GM19025 (cell line): ENCODE results near the gene ANXA4.
A peak's percentile ranks its signal among the peaks of the same experiment; 100 is the strongest.
"Not testable (repeated sequence)": the region's sequence is repeated elsewhere in the genome, so short reads cannot be mapped to it uniquely, and the experiment has no call there.

Experiments used
- ATAC-seq: cut with Tn5 transposase; IDR thresholded peaks from one replicate; pipeline ENCODE4 v1.9.1; 2021; ENCODE audit warnings: mild to moderate bottlenecking, low read depth, moderate library complexity; ENCODE audit not compliant: unreplicated experiment

ANXA4 gene

DNA sequence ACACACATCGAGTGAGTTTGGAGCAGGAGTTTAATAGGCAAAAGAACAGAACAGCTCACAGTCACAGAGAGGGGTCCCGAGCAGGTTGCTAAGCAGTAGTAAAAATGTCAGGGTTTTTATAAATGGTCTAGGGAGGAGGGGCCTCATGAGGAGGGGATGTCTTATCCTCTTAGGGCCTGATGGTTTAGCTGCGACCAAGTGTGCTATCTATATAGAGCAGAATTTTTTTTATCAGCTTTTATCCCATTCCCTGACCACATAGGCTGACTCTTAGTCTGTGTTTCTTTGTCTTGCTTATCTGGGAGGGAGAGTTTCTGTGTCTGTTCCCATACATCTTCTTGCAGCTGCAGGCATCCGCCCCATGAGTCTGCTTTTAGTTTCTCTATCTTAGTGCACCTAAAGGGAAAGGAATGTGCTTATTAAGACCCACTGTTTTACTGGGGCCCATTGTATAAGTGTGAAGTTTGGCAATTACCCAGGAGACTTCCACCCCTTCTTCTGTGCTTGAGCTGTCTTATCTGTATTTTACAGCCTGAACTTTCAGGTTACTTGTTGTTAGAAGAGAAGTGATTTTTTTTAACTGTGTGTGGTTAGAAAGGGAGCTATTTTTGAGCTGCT, 57.1 kb downstream of the ANXA4 start:
- peak; percentile 44 for ATAC-seq

DNA sequence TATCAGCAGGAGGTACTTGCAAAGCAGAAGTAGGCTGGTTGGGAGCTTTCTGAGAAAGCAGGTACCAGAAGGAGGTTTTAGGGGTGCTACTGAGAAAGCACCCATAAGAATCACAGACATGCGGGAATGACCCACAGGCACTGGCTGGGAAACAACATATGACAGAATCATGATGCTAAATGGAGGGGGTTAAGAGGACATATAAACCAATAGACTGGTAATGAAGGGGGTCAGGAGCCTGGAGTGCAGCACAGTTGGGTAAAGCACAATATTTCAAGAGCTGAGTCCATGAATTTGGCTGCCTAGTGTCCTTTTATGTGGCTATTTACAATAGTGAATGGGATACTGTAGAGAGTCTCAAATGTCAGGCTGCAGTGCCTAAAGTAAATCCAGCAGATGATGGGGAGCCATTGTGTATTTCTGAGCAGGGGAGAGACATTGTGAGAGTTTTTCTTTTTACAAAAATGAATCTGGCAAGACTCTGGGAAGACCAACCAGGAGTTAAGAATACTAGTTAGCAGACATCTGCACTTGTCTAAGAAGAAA, 59.9 kb downstream of the ANXA4 start:
- ATAC-seq, result no peak

DNA sequence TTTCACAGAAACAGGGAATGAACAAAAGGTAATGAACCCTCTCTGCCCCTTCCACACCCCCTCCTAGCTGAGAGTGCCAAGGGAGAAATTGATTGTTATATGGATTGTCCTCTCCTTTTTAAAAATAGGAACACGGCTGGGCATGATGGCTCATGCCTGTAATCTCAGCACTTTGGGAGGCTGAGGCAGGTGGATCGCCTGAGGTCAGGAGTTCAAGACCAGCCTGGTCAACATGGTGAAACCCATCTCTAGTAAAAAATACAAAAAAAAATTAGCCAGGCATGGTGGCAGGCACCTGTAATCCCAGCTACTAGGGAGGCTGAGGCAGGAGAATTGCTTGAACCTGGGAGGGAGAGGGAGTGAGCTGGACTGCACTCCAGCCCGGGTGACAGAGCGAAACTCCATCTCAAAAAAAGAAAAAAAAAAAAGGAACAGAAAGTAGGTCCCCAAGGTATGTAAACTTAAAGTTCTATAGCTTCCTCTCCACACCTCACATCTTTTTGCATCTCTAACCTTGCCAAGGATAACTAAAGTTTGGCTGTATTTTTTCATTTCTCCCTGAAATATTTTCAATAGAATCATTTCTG, 60.9 kb downstream of the ANXA4 start:
- ATAC-seq, result peak; percentile 53

DNA sequence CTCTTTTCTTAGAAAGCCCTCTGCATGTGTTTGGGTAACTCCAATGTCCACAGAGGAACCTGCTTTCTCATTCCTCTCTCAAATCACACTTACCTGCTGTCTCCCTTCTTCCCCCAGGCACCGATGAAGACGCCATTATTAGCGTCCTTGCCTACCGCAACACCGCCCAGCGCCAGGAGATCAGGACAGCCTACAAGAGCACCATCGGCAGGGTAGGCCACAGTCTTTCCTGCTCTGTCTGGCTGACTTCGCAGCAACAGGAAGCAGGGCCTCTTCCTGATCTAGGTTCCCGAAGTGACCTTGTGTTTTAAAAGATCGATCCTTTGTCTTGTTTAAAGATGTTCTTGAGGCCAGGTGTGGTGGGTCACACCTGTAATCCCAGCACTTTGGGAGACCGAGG, 62.5 kb downstream of the ANXA4 start:
- no peak for ATAC-seq

DNA sequence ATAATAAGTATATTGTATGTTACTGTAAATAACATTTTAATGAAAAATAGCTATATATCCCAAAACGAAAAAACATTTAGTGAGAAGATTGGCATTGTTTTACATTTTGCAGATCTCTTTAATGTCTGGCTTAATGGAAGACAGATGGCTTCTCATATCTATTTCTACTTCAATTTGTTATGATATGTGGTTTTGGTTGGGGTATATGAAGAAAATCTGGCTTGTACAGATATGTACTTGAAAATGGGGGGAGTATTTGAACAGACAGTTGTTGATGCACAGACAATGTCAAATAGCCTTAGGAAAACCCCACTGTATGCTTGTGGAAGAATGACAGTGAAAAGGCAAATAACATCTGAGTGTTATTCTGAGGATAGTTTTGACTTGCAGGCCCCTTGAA, 64.0 kb downstream of the ANXA4 start:
- no peak for ATAC-seq

DNA sequence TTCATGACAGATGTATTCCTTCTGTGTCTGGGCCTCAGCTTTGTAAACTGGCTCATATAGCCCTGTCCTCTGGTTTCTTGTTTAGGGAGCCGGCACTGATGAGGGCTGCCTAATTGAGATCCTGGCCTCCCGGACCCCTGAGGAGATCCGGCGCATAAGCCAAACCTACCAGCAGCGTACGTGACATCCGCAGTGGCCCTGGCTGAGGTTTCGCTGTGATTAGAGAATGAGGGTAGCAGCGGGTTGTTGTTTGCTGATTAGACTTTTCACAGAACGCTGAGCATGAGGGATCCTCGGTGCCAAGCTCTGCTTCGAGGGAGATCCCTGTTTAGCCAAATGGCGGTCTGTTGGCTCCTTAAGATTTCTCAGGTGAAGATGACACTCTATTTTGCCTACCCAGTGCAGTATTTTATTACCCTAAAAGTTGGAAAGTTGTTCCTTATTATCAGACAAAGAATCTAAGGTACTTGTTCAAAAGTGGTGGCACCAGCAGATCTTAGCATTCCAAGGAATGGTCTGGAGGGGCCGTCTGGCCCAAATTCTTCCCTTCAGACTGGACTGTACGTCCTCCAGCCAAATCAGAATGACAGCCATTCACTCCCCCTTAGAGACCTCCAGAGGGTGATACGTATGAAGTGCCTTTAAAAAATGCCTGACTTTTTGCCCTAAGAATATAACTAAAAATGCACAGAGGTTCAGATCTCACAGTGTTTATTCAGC, 66.0 kb downstream of the ANXA4 start:
- no peak for ATAC-seq

DNA sequence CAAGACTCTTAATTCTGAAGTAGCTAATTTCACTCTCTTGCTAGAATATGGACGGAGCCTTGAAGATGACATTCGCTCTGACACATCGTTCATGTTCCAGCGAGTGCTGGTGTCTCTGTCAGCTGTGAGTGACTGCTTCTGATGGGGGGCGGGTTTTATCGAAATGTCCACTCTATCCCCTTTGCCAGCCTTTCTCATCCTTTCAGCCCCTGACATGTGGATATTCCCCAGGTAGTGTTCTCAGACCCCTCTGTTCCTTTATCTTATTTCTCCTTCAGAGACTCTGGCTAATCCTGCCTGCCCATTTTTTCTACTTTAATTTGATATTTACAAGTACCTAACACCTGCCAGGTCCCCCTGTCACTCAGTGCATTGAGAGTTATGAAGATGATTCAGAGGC, 68.6 kb downstream of the ANXA4 start:
- ATAC-seq, result no peak

DNA sequence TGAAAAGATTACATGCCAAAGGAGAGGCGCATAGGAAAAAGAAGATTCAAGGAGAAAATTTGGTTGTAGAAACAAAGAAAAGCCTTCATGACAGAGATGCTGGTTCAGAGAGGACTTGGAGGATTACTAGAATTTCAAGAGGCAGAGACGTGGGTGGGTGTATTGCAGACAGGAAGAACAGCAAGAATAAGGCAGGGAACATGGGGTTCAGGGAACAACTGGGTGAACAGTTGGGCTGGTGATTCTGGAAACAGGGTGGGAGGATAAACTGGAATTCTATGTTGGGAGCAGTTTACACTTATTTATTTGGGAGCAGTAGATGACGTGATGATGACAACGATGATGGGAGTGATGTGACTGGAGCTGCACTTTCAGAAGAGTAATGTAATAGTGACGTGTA, 69.1 kb downstream of the ANXA4 start:
- no peak for ATAC-seq

DNA sequence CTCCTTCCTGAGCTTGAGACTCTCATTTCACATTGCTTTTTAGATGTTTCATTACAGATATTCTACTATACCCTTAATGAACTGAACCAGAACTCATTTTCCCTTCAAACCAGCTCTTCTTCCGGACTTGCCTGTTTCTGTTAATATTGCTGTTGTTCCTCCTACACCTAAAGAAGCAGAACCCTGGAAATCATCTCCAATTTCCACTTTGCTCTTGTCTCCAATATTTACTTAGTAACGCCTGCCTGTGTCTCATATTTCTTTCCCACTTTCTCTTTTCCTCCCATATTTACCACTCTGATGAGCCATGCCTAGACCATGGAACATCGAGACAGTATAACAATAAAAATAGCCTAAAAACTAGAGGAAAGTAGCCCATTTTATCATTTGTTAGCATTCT, 69.7 kb downstream of the ANXA4 start:
- ATAC-seq, result no peak

DNA sequence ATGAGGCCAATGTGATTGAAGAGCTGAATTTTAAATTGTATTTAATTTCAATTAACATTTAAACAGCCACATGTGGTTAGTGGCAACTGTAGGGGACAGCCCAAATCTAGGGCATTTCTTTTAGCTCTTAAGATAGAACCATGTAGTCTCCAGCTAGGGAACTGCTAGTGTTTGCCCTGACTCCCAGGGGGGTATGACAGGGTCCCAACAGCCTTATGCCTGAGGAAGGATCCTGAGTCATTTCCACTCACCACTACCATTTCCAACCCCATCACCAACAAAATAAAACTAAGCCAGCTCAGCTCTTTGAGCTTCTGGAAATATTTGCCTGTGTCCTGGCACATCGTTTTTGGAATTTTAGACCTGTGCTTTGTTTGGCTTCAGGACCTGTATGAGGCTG, 73.8 kb downstream of the ANXA4 start:
- ATAC-seq, result no peak

DNA sequence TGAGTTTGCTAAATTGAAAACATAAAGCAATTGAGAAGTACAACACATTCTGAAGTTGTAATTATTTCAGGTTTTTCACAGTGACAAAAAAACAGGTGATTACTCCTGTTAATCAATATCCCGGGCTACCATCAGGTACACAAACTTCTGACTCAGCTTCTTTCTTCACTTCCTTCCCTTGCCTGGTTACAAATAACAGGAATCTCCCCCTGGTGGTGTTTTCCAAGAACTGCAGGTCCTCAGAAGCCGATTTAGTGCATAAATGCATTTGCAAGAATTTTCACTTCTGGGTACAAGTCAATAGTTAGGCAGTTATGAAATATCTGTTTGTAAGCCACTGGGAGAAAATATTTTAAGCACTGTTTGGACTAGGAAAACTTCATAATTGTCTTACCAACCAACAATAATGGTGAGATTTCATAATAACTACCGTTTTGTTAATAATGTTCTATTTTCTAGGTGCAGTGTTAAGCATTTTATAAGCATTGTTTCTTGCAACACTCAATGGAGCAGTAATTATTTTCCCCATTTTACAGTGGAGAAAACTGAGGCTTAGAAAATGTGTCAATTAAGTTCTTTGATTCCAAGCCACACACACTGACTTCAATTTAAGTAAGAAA, 75.1 kb downstream of the ANXA4 start:
- no peak for ATAC-seq

DNA sequence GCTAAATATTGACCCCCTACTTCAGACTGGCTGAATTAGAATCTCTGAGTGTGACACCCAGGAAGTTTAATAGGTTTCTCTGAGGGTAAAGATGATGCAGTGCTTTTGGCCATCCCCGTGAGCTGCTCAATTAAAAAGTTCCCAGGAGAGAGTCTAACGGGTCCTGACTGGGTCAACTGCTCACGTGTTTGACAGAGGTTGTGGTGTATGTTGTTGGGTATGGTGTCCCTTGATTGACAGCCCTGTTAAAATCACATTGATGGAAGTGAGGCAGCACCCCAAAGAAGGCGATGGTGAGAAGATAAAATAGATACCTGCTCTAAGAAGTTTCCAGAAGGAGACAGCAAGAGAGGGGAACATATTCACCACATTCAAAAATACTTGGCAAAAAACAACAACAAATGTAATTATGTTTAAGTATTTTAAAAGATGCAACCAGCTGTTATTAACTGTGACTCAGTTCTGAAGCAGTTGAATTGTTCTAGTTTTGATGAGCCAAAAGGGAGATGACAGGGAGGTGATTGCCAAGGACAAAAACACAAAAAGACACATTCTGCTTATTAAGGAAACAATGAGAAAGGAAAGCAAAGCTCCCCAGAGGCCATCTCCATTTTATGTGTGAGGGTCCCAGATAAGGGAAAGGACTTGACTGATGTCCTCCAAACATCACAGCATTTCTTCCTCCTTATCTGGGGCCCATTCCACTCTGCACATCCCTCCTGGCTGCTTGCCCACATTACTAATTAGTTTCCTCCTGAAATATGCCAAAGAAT, 76.0 kb downstream of the ANXA4 start:
- ATAC-seq, result no peak

DNA sequence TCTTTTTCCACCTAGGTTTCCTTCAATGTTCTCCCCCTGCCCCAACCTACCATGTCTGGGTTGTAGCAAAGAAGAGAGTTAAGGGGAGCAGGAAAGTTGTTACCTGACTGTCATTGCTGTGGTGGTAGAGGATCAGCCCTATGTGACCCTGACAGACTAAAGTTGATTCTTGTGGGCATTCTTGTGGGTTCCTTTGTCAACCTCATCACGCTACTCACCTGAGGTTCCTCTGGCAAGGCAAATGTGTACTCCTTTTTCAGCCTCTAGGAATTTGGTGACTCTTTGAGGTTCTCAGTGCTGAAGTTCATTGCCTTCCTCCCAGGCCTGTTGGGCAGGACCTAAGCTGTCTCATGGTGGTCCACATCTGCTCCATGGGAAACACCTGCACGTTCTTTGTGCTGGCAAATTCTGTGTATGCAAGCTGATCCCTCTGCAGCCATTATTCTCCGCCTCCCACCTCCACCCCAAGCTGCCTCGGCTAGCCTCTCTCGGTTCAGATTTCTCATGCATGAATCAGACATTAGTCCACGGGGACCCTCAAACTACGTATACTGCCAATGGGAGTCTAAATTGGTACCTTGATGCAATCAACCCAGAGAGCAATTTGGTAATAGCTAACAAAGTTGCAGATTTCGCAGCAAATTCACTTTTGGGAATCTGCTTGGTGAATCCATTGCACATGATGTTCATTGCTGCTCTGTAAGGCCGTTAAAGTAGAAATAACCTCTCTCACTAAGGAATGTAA, 86.0 kb downstream of the ANXA4 start:
- ATAC-seq, result no peak

DNA sequence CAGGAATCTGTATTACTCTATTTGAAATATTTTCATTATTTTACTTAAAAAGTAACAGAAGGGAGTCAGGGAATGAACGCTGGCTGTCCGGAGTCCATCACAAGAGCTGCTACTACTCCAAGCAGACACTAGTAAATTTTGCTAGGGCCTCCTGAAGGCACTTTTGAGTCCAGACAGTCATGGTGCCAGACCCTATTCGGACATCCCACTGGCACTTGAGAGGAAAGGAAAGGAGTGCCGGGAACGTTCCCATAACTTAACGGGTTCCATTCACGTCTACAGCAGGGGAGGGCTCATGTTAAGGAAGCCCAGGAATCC, 87.0 kb downstream of the ANXA4 start:
- no peak for ATAC-seq

DNA sequence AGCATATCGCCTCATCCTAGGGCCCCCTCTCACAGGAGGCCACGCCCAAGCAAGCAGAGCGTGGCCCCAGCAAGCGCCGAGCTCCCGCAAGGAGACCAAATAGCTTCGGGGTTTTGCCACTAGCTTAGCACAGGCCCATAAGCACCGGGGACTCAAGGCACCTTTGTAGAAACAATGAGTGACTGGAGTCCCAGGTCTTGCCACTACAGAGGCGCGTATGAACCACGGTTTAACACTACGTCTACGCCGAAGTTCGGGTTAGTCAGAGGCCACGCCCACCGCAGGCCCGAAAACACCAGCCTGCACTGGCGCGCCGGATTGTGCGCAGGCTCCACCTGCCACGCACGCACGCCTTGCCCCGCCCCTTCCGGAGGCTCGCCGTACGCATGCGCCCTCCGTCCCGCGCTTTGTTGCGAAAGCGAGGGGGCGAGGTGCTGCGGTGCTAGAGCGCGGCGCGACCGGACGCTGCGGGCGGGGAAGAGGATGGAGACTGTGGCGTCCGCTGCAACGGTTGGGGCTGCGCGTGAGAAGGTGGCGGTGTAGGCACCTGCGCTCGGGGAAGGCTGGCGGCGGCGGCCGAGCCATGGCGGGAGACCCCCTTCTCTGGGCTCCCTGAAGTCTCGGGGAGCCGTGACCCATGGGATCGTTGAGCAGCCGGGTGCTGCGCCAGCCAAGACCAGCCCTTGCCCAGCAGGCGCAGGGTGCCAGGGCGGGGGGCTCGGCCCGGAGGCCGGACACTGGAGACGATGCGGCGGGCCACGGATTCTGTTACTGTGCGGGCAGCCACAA, 87.5 kb downstream of the ANXA4 start, which contains the start of gene GMCL1:
Gene GMCL1, plus strand, starts transcription at position 405 of the 789 bp plus-strand sequence. Its CDS starts 233 bp downstream, at position 638.
- ATAC-seq, result peak; percentile 91

DNA sequence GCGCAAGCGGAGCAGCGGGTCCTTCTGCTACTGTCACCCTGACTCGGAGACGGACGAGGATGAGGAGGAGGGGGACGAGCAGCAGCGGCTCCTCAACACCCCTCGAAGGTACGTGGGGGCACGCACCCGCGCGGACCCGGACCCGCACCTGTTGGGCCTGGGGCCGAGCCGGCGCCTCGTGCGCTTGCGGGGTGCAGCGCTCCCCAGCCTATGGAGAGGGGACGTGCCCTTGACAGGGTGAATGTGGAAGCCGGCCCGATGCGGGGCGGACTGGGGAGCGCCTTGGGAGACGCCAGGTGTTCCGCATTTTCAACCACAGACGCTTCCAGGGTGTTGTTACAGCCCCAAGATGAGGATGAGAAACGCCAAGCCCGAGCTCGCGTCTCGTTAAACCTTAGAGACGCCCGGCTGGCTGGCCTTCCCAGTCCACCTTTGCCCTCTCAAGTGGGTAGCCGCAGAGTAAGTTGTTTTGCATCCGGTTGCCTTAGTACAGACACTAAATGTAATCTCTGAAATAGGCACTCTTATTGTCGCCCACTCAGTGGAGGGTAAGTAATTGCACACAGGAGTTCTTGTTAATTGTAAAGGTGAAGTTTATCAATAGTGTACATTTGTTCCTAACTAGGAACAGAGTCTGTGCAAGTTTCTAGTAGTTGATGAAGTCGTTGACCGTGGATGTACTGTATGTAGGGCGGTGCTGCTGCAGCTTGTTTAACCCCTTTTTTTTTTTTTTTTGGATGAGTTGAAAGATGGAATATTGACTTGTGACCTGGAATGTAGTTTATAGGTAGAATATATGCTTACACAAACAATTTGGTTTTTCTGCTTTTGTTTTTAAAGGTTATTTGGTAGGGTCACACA, 88.3 kb downstream of the ANXA4 start:
- ATAC-seq, result peak; percentile 22

DNA sequence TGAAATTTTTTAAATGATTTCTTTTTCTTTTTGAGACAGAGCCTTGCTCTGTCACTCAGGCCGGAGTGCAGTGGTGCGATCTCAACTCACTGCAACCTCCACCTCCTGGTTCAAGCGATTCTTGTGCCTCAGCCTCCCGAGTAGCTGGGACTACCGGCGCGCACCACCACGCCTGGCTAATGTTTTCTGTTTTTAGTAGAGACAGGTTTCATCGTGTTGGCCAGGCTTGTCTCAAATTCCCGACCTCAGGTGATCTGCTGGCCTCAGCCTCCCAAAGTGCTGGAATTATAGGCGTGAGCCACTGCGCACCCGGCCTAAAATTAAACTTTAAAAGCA, 88.9 kb downstream of the ANXA4 start:
- not testable (repeated sequence) for ATAC-seq

DNA sequence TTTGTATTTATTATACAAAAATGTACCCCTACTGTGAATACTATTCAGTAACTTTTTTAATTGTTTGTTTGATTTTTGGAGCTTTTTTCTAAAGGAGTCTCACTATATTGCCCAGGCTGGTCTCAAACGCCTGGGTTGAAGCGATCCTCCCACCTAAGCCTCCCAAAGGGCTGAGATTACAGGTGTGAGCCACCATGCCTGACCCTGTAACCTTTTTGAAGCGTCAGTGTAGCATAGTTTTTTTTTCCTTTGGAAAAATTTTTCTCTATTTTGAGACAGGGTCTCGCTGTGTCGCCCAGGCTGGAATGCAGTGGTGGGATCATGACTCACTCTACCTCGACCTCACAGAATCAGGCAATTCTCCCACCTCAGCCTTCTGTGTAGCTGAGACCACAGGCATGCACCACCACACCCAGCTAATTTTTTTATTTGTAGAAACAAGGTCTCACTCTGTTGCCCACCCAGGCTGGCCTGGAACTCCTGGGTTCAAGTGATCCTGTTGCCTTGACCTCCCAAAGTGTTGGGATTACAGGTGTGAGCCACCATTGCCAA, 89.5 kb downstream of the ANXA4 start:
- ATAC-seq, result no peak
